Ascending aorta (tissue), 2 donors: ENCODE measurements around the gene PCK2. TPM values are rescaled to one million over a fixed set of nuclear protein-coding genes. Genes with fewer than 3 reads are reported as not detected.
"Not testable (repeated sequence)": the region's sequence is repeated elsewhere in the genome, so short reads cannot be mapped to it uniquely, and the experiment has no call there.

Source experiments
- DNase-seq, 2 donors: peaks; one replicate each; pipeline ENCODE4 v3.0.0-alpha.2; 2019; ENCODE audit warnings: low spot score in 2 of 2
- H3K27ac ChIP-seq, 2 donors: fragments of 200-600 bp; sonication (generic); one replicate each; pipeline ENCODE4 v1.5.1; 2016 to 2017; ENCODE audit warnings: mild to moderate bottlenecking in 1 of 2
- H3K27me3 ChIP-seq: fragments of 200-600 bp; sonication (generic); one replicate; pipeline ENCODE4 v1.5.1; 2017
- H3K36me3 ChIP-seq, 2 donors: fragments of 200-600 bp; sonication (generic); one replicate each; pipeline ENCODE4 v1.5.1; 2016
- H3K4me1 ChIP-seq, 2 donors: fragments of 200-600 bp; sonication (generic); one replicate each; pipeline ENCODE4 v1.5.1; 2016 to 2017; ENCODE audit warnings: mild to moderate bottlenecking in 1 of 2
- H3K4me3 ChIP-seq, 2 donors: fragments of 200-600 bp; sonication (generic); one replicate each; pipeline ENCODE4 v1.5.1; 2016 to 2017; ENCODE audit warnings: mild to moderate bottlenecking in 1 of 2
- H3K9me3 ChIP-seq, 2 donors: fragments of 200-600 bp; sonication (generic); one replicate each; pipeline ENCODE4 v1.5.1; 2016
- intact Hi-C: fragments of 100-400 bp; cut with DNase I; formaldehyde crosslinking; loops from one replicate; pipeline ENCODE4 v1.15.1; 2023
- total RNA-seq: library from RNA; depleted of rRNA; stranded (reverse); fragments of >200 nt; gene quantifications from one replicate; pipeline ENCODE4 v1.1.0, GENCODE V29; 2016
- TF ChIP-seq, protein P1 (sequence below), 3 experiments: fragments of 200-600 bp in 2 of 3; fragments of 450-650 bp in 1 of 3; sonication (generic) in 2 of 3; IDR thresholded peaks; one replicate each; pipeline ENCODE4 v1.5.1; 2016 to 2019; ENCODE audit warnings: antibody characterized with exemption in 3 of 3, mild to moderate bottlenecking in 1 of 3, moderate library complexity in 1 of 3

The PCK2 gene
- total RNA-seq, result 26.1 TPM

DNA sequence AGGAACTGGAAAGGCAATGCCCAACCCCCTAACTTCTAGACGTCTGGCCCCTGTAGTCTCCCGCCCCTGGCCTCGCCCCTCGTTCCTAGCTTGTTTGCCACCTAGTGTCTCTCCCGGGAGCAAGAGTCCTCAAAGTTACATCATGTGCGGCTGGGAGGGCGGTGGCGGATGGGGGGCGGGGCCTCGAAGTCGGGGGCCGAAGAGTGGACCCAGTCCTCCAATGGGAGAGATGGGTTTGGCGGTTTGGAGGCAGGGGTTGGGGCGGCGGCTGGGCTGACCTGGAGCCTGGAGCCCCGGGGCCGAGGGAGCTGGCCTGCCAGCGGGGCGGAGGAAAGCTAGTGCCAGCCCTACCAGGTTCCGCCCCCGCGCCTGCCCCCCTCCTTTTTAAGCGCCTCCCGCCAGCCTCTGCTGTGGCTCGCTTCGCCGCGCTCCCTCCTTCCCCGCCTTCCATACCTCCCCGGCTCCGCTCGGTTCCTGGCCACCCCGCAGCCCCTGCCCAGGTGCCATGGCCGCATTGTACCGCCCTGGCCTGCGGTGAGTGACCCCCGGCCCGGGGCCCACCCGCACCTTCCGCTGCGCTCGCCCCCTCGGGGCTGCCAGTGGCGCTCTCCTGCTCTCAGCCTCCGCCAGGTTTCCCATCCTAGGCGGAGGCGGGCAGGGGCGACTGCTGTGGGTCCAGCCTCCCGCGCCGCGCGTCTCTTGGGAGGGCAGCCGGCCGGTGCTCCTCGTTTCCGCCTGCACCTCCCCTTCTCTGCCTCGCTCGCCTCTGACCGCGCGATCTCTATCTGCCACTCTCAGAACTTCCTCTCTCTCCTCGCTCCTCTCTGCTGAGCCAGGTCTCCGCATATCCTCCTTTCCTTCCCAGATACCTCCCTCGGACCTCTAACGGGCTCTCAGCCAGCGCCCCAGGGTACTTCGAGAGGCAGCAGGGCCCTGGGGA lies at the start of gene PCK2:
PCK2 (plus strand) TSS at position 411 of the 940 bp plus-strand sequence; CDS start at position 506, 95 bp downstream.
- intact Hi-C loops, result loop anchor here (1.0 to 5.0 kb wide), 3 partner anchors 14 to 537 kb away; partner anchors contain the start of genes DCAF11, NRL and THTPA
- Histone ChIP-seq H3K4me1 (peaks cover 0 to 11% of the 10 kb centered on the region in 2 donors), H3K4me3 (peak within 1 kb of the TSS; percentile 72 to 81), H3K27me3 (no peaks in the 10 kb centered on the region), H3K9me3 (no peaks in the 10 kb centered on the region), H3K27ac (peak within 1 kb of the TSS; percentile 92 to 95), H3K36me3 (peaks cover 0 to 4% of the 10 kb centered on the region in 2 donors)
- peak; percentile 83 to 97 for DNase-seq
- TF ChIP-seq, protein P1, sequence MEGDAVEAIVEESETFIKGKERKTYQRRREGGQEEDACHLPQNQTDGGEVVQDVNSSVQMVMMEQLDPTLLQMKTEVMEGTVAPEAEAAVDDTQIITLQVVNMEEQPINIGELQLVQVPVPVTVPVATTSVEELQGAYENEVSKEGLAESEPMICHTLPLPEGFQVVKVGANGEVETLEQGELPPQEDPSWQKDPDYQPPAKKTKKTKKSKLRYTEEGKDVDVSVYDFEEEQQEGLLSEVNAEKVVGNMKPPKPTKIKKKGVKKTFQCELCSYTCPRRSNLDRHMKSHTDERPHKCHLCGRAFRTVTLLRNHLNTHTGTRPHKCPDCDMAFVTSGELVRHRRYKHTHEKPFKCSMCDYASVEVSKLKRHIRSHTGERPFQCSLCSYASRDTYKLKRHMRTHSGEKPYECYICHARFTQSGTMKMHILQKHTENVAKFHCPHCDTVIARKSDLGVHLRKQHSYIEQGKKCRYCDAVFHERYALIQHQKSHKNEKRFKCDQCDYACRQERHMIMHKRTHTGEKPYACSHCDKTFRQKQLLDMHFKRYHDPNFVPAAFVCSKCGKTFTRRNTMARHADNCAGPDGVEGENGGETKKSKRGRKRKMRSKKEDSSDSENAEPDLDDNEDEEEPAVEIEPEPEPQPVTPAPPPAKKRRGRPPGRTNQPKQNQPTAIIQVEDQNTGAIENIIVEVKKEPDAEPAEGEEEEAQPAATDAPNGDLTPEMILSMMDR (IDR thresholded peaks at IDR 0.05), result peak in 1 of 3 experiments; percentile 24

DNA sequence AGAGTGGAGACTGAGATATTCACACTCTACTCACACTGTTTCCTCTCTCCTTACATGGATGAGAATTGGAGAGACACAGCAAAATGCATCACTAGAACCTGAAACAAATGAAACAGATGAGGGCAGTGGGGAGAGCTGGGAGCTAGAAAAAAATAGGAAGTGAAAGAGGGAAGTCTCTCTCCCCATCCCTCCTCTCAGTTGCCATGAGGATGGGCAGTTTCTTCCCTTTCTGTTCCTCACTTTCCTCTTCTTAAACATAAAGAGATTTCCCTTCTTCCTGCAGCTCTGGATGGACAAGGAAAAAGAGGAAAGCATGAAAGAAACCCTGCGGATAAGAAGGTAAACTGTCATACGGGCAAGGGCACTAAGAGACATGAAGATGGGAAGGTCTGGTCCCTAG lies 45.1 kb upstream of the PCK2 start:
- H3K27me3 ChIP-seq, H3K36me3 ChIP-seq, intact Hi-C loops, H3K9me3 ChIP-seq, H3K4me3 ChIP-seq, DNase-seq, H3K27ac ChIP-seq: not testable (repeated sequence)
- peaks cover 9 to 12% of the 10 kb centered on the region in 2 donors for H3K4me1 ChIP-seq

GRCh38 chr14:24050753-24051152 lies 43.4 kb upstream of the PCK2 start:
- H3K4me1 ChIP-seq, result peaks cover 9 to 12% of the 10 kb centered on the region in 2 donors
- intact Hi-C loops, H3K27ac ChIP-seq, H3K4me3 ChIP-seq, H3K9me3 ChIP-seq, H3K36me3 ChIP-seq, DNase-seq, H3K27me3 ChIP-seq: not testable (repeated sequence)

DNA sequence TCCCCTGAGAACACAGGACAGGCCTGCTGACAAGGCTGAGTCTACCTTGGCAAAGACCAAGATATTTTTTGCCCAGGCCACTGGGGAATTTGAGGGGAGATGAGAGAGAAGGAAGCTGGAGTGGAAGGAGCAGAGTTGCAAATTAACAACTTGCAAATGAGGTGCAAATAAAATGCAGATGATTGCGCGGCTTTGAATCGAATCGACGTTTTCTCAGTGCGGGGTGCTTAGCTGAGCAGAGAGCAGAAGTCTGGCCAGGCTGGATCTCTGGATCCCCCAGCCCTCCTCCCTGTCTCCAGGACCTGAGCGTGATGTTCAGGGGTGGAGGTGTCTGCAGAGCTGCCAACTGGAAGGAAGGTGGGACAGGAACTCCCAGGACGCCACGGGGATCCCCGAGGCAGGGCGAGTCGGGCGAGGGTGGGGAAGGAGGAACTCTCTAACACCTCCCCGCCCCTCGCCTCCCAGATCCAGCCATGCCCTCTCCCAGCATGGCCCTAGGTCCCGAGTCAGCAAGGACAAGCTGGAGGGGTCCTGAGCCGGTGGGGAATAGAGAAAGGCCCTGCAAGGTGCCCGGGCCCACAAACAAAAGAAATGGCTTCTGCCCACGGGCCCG lies 42.8 kb upstream of the PCK2 start:
- TF ChIP-seq, protein P1 (IDR thresholded peaks at IDR 0.05), result no peak
- H3K27me3 ChIP-seq, result no peaks in the 10 kb centered on the region
- no peak for DNase-seq
- H3K4me3 ChIP-seq, result peak overlapping the region; percentile 61 to 81
- H3K27ac ChIP-seq, result no peak overlapping the region
- intact Hi-C loops, result no loop called here
- no peaks in the 10 kb centered on the region for H3K36me3 ChIP-seq
- no peaks in the 10 kb centered on the region for H3K9me3 ChIP-seq
- H3K4me1 ChIP-seq, result peaks cover 9 to 12% of the 10 kb centered on the region in 2 donors

DNA sequence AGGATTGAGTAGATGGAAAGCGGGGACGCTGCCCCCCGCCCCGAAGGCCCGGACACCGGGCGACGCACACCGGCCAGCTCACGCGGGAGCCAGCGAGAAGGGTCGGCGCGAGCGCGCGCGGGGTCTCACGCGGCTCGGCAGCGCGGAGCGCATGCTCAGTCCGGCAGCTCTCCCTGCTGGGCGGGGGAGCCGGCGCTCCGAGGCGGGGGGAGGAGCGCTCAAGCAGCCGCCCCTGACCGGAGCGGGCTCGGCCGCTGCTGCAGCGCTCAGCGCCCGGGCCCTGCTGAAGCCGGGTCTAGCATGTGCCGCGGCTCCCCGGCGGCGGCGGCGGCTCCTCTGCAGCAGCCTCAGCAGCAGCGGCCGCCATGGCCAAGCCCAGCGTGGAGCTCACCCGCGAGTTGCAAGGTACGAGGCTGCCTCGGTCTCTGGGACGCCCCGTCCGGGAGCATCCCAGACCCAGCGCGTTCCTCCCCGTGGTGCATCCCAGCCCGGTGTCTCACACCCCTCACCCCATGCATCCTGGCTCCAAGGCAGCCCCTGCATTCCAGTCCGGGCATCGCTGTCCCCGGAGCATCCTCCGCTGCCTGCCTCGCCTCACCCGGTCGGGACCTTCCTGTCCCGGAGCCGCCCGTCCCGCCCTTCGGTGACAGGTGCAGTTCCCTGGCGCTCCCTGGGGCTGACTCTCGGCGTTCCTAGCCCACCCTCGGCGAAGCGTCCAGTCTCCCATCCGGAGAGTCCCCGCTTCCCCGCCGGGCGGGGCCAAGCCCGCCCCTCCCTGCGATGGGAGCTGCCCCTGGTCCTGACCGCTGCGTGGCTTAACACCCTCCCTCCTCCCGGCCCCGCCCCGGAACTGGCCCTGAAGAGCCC lies 42.1 kb upstream of the PCK2 start, which contains the start of gene CARMIL3:
CARMIL3 (plus strand) TSS at position 221 of the 867 bp plus-strand sequence; CDS start at position 366, 145 bp downstream.
- intact Hi-C loops, result loop anchor here (2.0 kb wide), 1 partner anchor 37 kb away; no protein-coding TSS in a partner anchor
- peaks cover 9 to 12% of the 10 kb centered on the region in 2 donors for H3K4me1 ChIP-seq
- H3K4me3 ChIP-seq, result peak within 1 kb of the TSS; percentile 61 to 81
- no peak within 1 kb of the TSS for H3K27ac ChIP-seq
- H3K36me3 ChIP-seq, result no peaks in the 10 kb centered on the region
- H3K9me3 ChIP-seq, result no peaks in the 10 kb centered on the region
- TF ChIP-seq, protein P1 (IDR thresholded peaks at IDR 0.05), result no peak
- no peaks in the 10 kb centered on the region for H3K27me3 ChIP-seq
- no peak for DNase-seq
